ENCODE data around the gene PAX2.

The PAX2 gene

GRCh38 chr10:100725071-100725471, 20.3 kb upstream of the PAX2 start:
- ATAC-seq, result no peak

- ATAC-seq, result no peak
Observed at GRCh38 chr10:100725869-100726426, 19.4 kb upstream of the PAX2 start.

- ATAC-seq, result no peak
Observed at GRCh38 chr10:100727808-100728207, 17.6 kb upstream of the PAX2 start.

- ATAC-seq, result peak in 1 of 2 donors; percentile 44
Observed at GRCh38 chr10:100728928-100729861, 16.2 kb upstream of the PAX2 start.

GRCh38 chr10:100729862-100730724, 15.3 kb upstream of the PAX2 start:
- no peak for ATAC-seq

- peak; percentile 46 to 47 for ATAC-seq
Observed at GRCh38 chr10:100730725-100731406, 14.5 kb upstream of the PAX2 start.

- ATAC-seq, result no peak
Observed at GRCh38 chr10:100731407-100732240, 13.8 kb upstream of the PAX2 start.

- ATAC-seq, result no peak
Observed at GRCh38 chr10:100732241-100732596, 13.2 kb upstream of the PAX2 start.

GRCh38 chr10:100733329-100733728, 12.1 kb upstream of the PAX2 start:
- no peak for ATAC-seq

GRCh38 chr10:100734295-100735086, 10.9 kb upstream of the PAX2 start:
- ATAC-seq, result no peak

GRCh38 chr10:100735087-100735336, 10.4 kb upstream of the PAX2 start:
- ATAC-seq, result no peak

- ATAC-seq, result no peak
Observed at GRCh38 chr10:100735337-100736143, 9.8 kb upstream of the PAX2 start.

GRCh38 chr10:100736144-100736808, 9.1 kb upstream of the PAX2 start:
- ATAC-seq, result no peak

- ATAC-seq, result no peak
Observed at GRCh38 chr10:100736809-100737354, 8.5 kb upstream of the PAX2 start.

GRCh38 chr10:100737355-100738054, 7.9 kb upstream of the PAX2 start:
- ATAC-seq, result no peak

GRCh38 chr10:100738055-100738827, 7.1 kb upstream of the PAX2 start:
- ATAC-seq, result no peak

GRCh38 chr10:100739517-100740368, 5.6 kb upstream of the PAX2 start:
- ATAC-seq, result no peak

Measured in activated CD4-positive, CD25-positive, alpha-beta regulatory T cell treated with anti-CD3 and anti-CD28 coated beads, Interleukin-2, amount 50 U/mL, for 24 hours (primary cell).